ENCODE data around the gene TMEM132D.

Gene TMEM132D

GRCh38 chr12:129523621-129524020 lies 380.2 kb downstream of the TMEM132D start:
- H4K8ac ChIP-seq (ENCODE audit: low read length): no peak overlapping the region
- H3K23ac ChIP-seq (ENCODE audit: low read length in 2 of 2): no peak overlapping the region
- no peak overlapping the region for H3K4me2 ChIP-seq (ENCODE audit: low read length, poor library complexity, severe bottlenecking)

GRCh38 chr12:129520739-129521138 lies 383.1 kb downstream of the TMEM132D start:
- H2BK120ac ChIP-seq (ENCODE audit: low read depth, low read length): no peak overlapping the region
- H3K4ac ChIP-seq (ENCODE audit: low read depth in 1 of 2, low read length in 2 of 2): no peak overlapping the region
- H3K14ac ChIP-seq (ENCODE audit: low read length in 2 of 2): no peak overlapping the region
- H3K27me3 ChIP-seq (ENCODE audit: control insufficient read depth in 1 of 2, insufficient read depth in 1 of 2, low read length in 2 of 2): no peaks in the 10 kb centered on the region
- no peak overlapping the region for H3K18ac ChIP-seq (ENCODE audit: low read depth in 1 of 2, low read length in 2 of 2)
- no peak overlapping the region for H2AK5ac ChIP-seq (ENCODE audit: low read length, severe bottlenecking)
- no peak overlapping the region for H2AFZ ChIP-seq (ENCODE audit: low read depth, low read length)
- H2BK15ac ChIP-seq (ENCODE audit: low read depth, poor library complexity, severe bottlenecking): no peak overlapping the region
- no peak overlapping the region for H4K8ac ChIP-seq (ENCODE audit: low read length)
- H3K9me3 ChIP-seq (ENCODE audit: control insufficient read depth, low read length): peaks cover 27% of the 10 kb centered on the region
- H2BK5ac ChIP-seq (ENCODE audit: low read depth, low read length, poor library complexity, severe bottlenecking): no peak overlapping the region
- H4K91ac ChIP-seq (ENCODE audit: low read length): no peak overlapping the region
- 45% methylated on average over 1 of the region's 1 CpG for WGBS
- H2BK12ac ChIP-seq (ENCODE audit: low read length in 2 of 2): no peak overlapping the region
- H3K79me1 ChIP-seq (replicated peaks; ENCODE audit: low read length, poor library complexity, severe bottlenecking): no peaks in the 10 kb centered on the region
- no peak overlapping the region for H3K4me3 ChIP-seq (ENCODE audit: insufficient read depth in 1 of 2, low read depth in 1 of 2, low read length in 2 of 2)
- no peak overlapping the region for H3K9ac ChIP-seq (ENCODE audit: low read length)
- DNase-seq: no peak
- no peak overlapping the region for H3K23ac ChIP-seq (ENCODE audit: low read length in 2 of 2)
- H3K36me3 ChIP-seq (ENCODE audit: control insufficient read depth in 1 of 2, insufficient read depth in 2 of 2, low read depth in 1 of 2, low read length in 2 of 2): no peaks in the 10 kb centered on the region
- no peak overlapping the region for H3K27ac ChIP-seq (ENCODE audit: low read length, poor library complexity, severe bottlenecking)
- H3K4me2 ChIP-seq (ENCODE audit: low read length, poor library complexity, severe bottlenecking): no peak overlapping the region
- no peaks in the 10 kb centered on the region for H3K4me1 ChIP-seq (ENCODE audit: control insufficient read depth, insufficient read depth, low read depth, low read length)

More at GRCh38 chr12:129523621-129524020, 380.2 kb downstream of the TMEM132D start:
- Histone ChIP-seq H3K14ac (ENCODE audit: low read length in 2 of 2) (no peak overlapping the region), H3K4me3 (ENCODE audit: insufficient read depth in 1 of 2, low read depth in 1 of 2, low read length in 2 of 2) (no peak overlapping the region), H3K18ac (ENCODE audit: low read depth in 1 of 2, low read length in 2 of 2) (no peak overlapping the region), H4K91ac (ENCODE audit: low read length) (no peak overlapping the region), H2BK12ac (ENCODE audit: low read length in 2 of 2) (no peak overlapping the region), H3K9ac (ENCODE audit: low read length) (no peak overlapping the region), H2BK120ac (ENCODE audit: low read depth, low read length) (no peak overlapping the region), H3K36me3 (ENCODE audit: control insufficient read depth in 1 of 2, insufficient read depth in 2 of 2, low read depth in 1 of 2, low read length in 2 of 2) (no peaks in the 10 kb centered on the region), H2AFZ (ENCODE audit: low read depth, low read length) (no peak overlapping the region), H3K4me1 (ENCODE audit: control insufficient read depth, insufficient read depth, low read depth, low read length) (no peaks in the 10 kb centered on the region), H3K4ac (ENCODE audit: low read depth in 1 of 2, low read length in 2 of 2) (no peak overlapping the region), H3K9me3 (ENCODE audit: control insufficient read depth, low read length) (peaks cover 21% of the 10 kb centered on the region), H2BK15ac (ENCODE audit: low read depth, poor library complexity, severe bottlenecking) (no peak overlapping the region), H2AK5ac (ENCODE audit: low read length, severe bottlenecking) (no peak overlapping the region), H3K27ac (ENCODE audit: low read length, poor library complexity, severe bottlenecking) (no peak overlapping the region), H3K79me1 (replicated peaks; ENCODE audit: low read length, poor library complexity, severe bottlenecking) (no peaks in the 10 kb centered on the region), H3K27me3 (ENCODE audit: control insufficient read depth in 1 of 2, insufficient read depth in 1 of 2, low read length in 2 of 2) (no peaks in the 10 kb centered on the region), H2BK5ac (ENCODE audit: low read depth, low read length, poor library complexity, severe bottlenecking) (no peak overlapping the region)
- DNase-seq: no peak
- 58% methylated on average over 1 of the region's 2 CpGs for WGBS

GRCh38 chr12:129503802-129504201 lies 400.0 kb downstream of the TMEM132D start:
- no peaks in the 10 kb centered on the region for H3K36me3 ChIP-seq (ENCODE audit: control insufficient read depth in 1 of 2, insufficient read depth in 2 of 2, low read depth in 1 of 2, low read length in 2 of 2)
- no peak overlapping the region for H3K4me3 ChIP-seq (ENCODE audit: insufficient read depth in 1 of 2, low read depth in 1 of 2, low read length in 2 of 2)
- no peak overlapping the region for H2BK120ac ChIP-seq (ENCODE audit: low read depth, low read length)
- no peak overlapping the region for H2BK15ac ChIP-seq (ENCODE audit: low read depth, poor library complexity, severe bottlenecking)
- no peak overlapping the region for H3K4me2 ChIP-seq (ENCODE audit: low read length, poor library complexity, severe bottlenecking)
- H2BK12ac ChIP-seq (ENCODE audit: low read length in 2 of 2): no peak overlapping the region
- no peak overlapping the region for H4K91ac ChIP-seq (ENCODE audit: low read length)
- no peaks in the 10 kb centered on the region for H3K79me1 ChIP-seq (replicated peaks; ENCODE audit: low read length, poor library complexity, severe bottlenecking)
- no peak overlapping the region for H3K9ac ChIP-seq (ENCODE audit: low read length)
- no peak overlapping the region for H2AFZ ChIP-seq (ENCODE audit: low read depth, low read length)
- no peak overlapping the region for H3K23ac ChIP-seq (ENCODE audit: low read length in 2 of 2)
- H2AK5ac ChIP-seq (ENCODE audit: low read length, severe bottlenecking): no peak overlapping the region
- H3K4ac ChIP-seq (ENCODE audit: low read depth in 1 of 2, low read length in 2 of 2): no peak overlapping the region
- 74% methylated on average over 1 of the region's 1 CpG for WGBS
- no peak overlapping the region for H2BK5ac ChIP-seq (ENCODE audit: low read depth, low read length, poor library complexity, severe bottlenecking)
- H3K9me3 ChIP-seq (ENCODE audit: control insufficient read depth, low read length): peaks cover 12% of the 10 kb centered on the region
- no peak overlapping the region for H3K14ac ChIP-seq (ENCODE audit: low read length in 2 of 2)
- DNase-seq: no peak
- H3K27me3 ChIP-seq (ENCODE audit: control insufficient read depth in 1 of 2, insufficient read depth in 1 of 2, low read length in 2 of 2): no peaks in the 10 kb centered on the region
- H3K27ac ChIP-seq (ENCODE audit: low read length, poor library complexity, severe bottlenecking): no peak overlapping the region
- no peaks in the 10 kb centered on the region for H3K4me1 ChIP-seq (ENCODE audit: control insufficient read depth, insufficient read depth, low read depth, low read length)
- no peak overlapping the region for H3K18ac ChIP-seq (ENCODE audit: low read depth in 1 of 2, low read length in 2 of 2)
- no peak overlapping the region for H4K8ac ChIP-seq (ENCODE audit: low read length)

GRCh38 chr12:129496226-129496625 lies 407.6 kb downstream of the TMEM132D start:
- Histone ChIP-seq H3K27me3 (ENCODE audit: control insufficient read depth in 1 of 2, insufficient read depth in 1 of 2, low read length in 2 of 2) (no peaks in the 10 kb centered on the region), H2AK5ac (ENCODE audit: low read length, severe bottlenecking) (no peak overlapping the region), H3K14ac (ENCODE audit: low read length in 2 of 2) (no peak overlapping the region), H3K18ac (ENCODE audit: low read depth in 1 of 2, low read length in 2 of 2) (no peak overlapping the region), H3K4me3 (ENCODE audit: insufficient read depth in 1 of 2, low read depth in 1 of 2, low read length in 2 of 2) (no peak overlapping the region), H3K4me2 (ENCODE audit: low read length, poor library complexity, severe bottlenecking) (no peak overlapping the region), H2BK15ac (ENCODE audit: low read depth, poor library complexity, severe bottlenecking) (no peak overlapping the region), H2AFZ (ENCODE audit: low read depth, low read length) (no peak overlapping the region), H2BK5ac (ENCODE audit: low read depth, low read length, poor library complexity, severe bottlenecking) (no peak overlapping the region), H3K36me3 (ENCODE audit: control insufficient read depth in 1 of 2, insufficient read depth in 2 of 2, low read depth in 1 of 2, low read length in 2 of 2) (no peaks in the 10 kb centered on the region), H3K9me3 (ENCODE audit: control insufficient read depth, low read length) (peaks cover 14% of the 10 kb centered on the region), H3K4me1 (ENCODE audit: control insufficient read depth, insufficient read depth, low read depth, low read length) (no peaks in the 10 kb centered on the region), H3K4ac (ENCODE audit: low read depth in 1 of 2, low read length in 2 of 2) (no peak overlapping the region), H3K23ac (ENCODE audit: low read length in 2 of 2) (no peak overlapping the region), H3K9ac (ENCODE audit: low read length) (no peak overlapping the region), H2BK12ac (ENCODE audit: low read length in 2 of 2) (no peak overlapping the region), H3K27ac (ENCODE audit: low read length, poor library complexity, severe bottlenecking) (no peak overlapping the region), H3K79me1 (replicated peaks; ENCODE audit: low read length, poor library complexity, severe bottlenecking) (no peaks in the 10 kb centered on the region), H4K8ac (ENCODE audit: low read length) (no peak overlapping the region), H4K91ac (ENCODE audit: low read length) (no peak overlapping the region), H2BK120ac (ENCODE audit: low read depth, low read length) (no peak overlapping the region)
- WGBS: 77% methylated on average over 6 of the region's 6 CpGs
- DNase-seq: no peak

Data from mesenchymal stem cell (in vitro differentiated cells and primary cell).